Panc1 (cell line): Measurements from ENCODE around the gene DHX34. TPM values are rescaled to one million over a fixed set of nuclear protein-coding genes. Genes with fewer than 3 reads are reported as not detected.

Source experiments
- ATAC-seq: fragments of 200-7000 bp; cut with Tn5 transposase; 2 replicates; pipeline ENCODE4 v1.9.1; 2020; ENCODE audit warnings: mild to moderate bottlenecking, moderate library complexity
- BruUV-seq: library from RNA; stranded (reverse); fragments of 400-500 nt; replicated peaks from 2 replicates; lab custom pipeline; 2021; lab: Mats Ljungman, UMichigan
- CTCF ChIA-PET: fragments of 300-600 bp; sonication (Branson Sonifier 250); formaldehyde crosslinking; loops from one replicate; lab custom pipeline; 2022; ENCODE audit warnings: antibody characterized with exemption; lab: Charles Lee
- POLR2A ChIA-PET: fragments of 300-600 bp; sonication (Branson Sonifier 250); formaldehyde crosslinking; loops from one replicate; lab custom pipeline; 2022; ENCODE audit warnings: antibody characterized with exemption; lab: Charles Lee
- DNase-seq: peaks from one replicate; pipeline ENCODE4 v3.0.0-alpha.2; 2010; ENCODE audit warnings: low read depth, low spot score
- H3K27ac ChIP-seq: 2 replicates; pipeline ENCODE4 v1.5.1; 2011; ENCODE audit warnings: mild to moderate bottlenecking, low read length, inconsistent platforms
- H3K27me3 ChIP-seq: fragments of 200-500 bp; sonication (Bioruptor generic); 2 replicates; pipeline ENCODE4 v1.6.0; 2014; ENCODE audit warnings: low read length, inconsistent platforms; ENCODE audit not compliant: control insufficient read depth, insufficient read depth
- H3K36me3 ChIP-seq: fragments of 200-500 bp; sonication (Bioruptor generic); 2 replicates; pipeline ENCODE4 v1.5.1; 2014; ENCODE audit warnings: inconsistent platforms, mild to moderate bottlenecking, low read length, moderate library complexity; ENCODE audit not compliant: control insufficient read depth, insufficient read depth
- H3K4me1 ChIP-seq: 2 replicates; pipeline ENCODE4 v1.5.1; 2011; ENCODE audit warnings: inconsistent platforms, mild to moderate bottlenecking, low read length, moderate library complexity; ENCODE audit not compliant: control insufficient read depth, insufficient read depth
- H3K4me3 ChIP-seq, 2 experiments: 2 replicates each; pipeline ENCODE4 v1.5.1; 2011 to 2012; ENCODE audit warnings: low read depth in 2 of 2, low read length in 2 of 2, mild to moderate bottlenecking in 2 of 2, inconsistent platforms in 1 of 2, moderate library complexity in 1 of 2
- H3K9me3 ChIP-seq: fragments of 200-500 bp; sonication (Bioruptor generic); 2 replicates; pipeline ENCODE4 v1.5.1; 2014; ENCODE audit warnings: low read depth, mild to moderate bottlenecking, inconsistent platforms, low read length, moderate library complexity; ENCODE audit not compliant: control insufficient read depth, insufficient read depth
- CTCF ChIP-seq: fragments of 450-650 bp; IDR thresholded peaks from 2 replicates; pipeline ENCODE4 v1.5.1; 2017; ENCODE audit warnings: mild to moderate bottlenecking
- POLR2AphosphoS5 ChIP-seq: IDR thresholded peaks from 2 replicates; pipeline ENCODE4 v1.6.1; 2012; ENCODE audit warnings: mild to moderate bottlenecking, low read depth, low read length, moderate library complexity
- REST ChIP-seq, 2 experiments: IDR thresholded peaks; 2 replicates each; pipeline ENCODE4 v1.6.1; 2011 to 2012; ENCODE audit warnings: low read depth in 2 of 2, control low read depth in 1 of 2, low read length in 1 of 2, mild to moderate bottlenecking in 1 of 2, moderate library complexity in 1 of 2; ENCODE audit not compliant: insufficient read depth in 1 of 2
- SIN3A ChIP-seq: IDR thresholded peaks from 2 replicates; pipeline ENCODE4 v1.6.1; 2012; ENCODE audit warnings: low read depth, mild to moderate bottlenecking, low read length, moderate library complexity, borderline replicate concordance; ENCODE audit not compliant: insufficient read depth
- TCF7L2 ChIP-seq: IDR thresholded peaks from 2 replicates; pipeline ENCODE4 v1.6.1; 2011; ENCODE audit warnings: mild to moderate bottlenecking, low read depth, low read length, inconsistent platforms
- in situ Hi-C: cut with HindIII; loops from 2 replicates; pipeline ENCODE4 v1.10.0; 2016; ENCODE audit warnings: low sequenced_read_pairs, low pct_unique_long_range_greater_than_20kb
- intact Hi-C: fragments of 100-400 bp; cut with micrococcal nuclease; formaldehyde crosslinking; loops from one replicate; pipeline ENCODE4 v1.10.0; 2022; ENCODE audit not compliant: unreplicated experiment
- total RNA-seq: library from RNA; stranded (reverse); gene quantifications from one replicate; pipeline ENCODE4 v1.2.1, GENCODE V29; 2021; ENCODE audit not compliant: unreplicated experiment

Gene DHX34
- total RNA-seq, 1 experiment from 2014 or later = 29.2 TPM

GRCh38 chr19:47430041-47430802 lies 81.1 kb downstream of the DHX34 start:
- H3K27ac ChIP-seq = no peak overlapping the region
- DNase-seq (no peak), ATAC-seq (peak; percentile 44; the same call in 1 of the 2 replicates)
- no peaks in the 10 kb centered on the region for H3K27me3 ChIP-seq
- H3K4me3 ChIP-seq = no peak overlapping the region
- in situ Hi-C loops = no loop called here
- no TSS peak for BruUV-seq
- ChIA-PET CTCF (no interaction called here), POLR2A (no interaction called here)
- no peaks in the 10 kb centered on the region for H3K36me3 ChIP-seq
- TF ChIP-seq CTCF = peak; percentile 32
- 0 out of 4 replicates have a peak, but pooled peaks of 1 of the 2 experiments have one; percentile 42 for TF ChIP-seq REST (IDR thresholded peaks at IDR 0.05; ENCODE audit: insufficient read depth in 1 of 2, low read depth in 2 of 2, low read length in 1 of 2)
- TF ChIP-seq SIN3A = no peak
- no peak for TF ChIP-seq TCF7L2
- TF ChIP-seq POLR2AphosphoS5 = no peak
- peaks cover 7% of the 10 kb centered on the region for H3K4me1 ChIP-seq
- intact Hi-C loops = no loop called here
- H3K9me3 ChIP-seq = no peaks in the 10 kb centered on the region

- ChIA-PET POLR2A (no interaction called here), CTCF (interaction anchor here (1.0 to 1.3 kb wide), 2 partner anchors 41 to 83 kb away, joined by 3 read pairs; no protein-coding TSS in a partner anchor)
- Histone ChIP-seq H3K27me3 (no peaks in the 10 kb centered on the region), H3K9me3 (no peaks in the 10 kb centered on the region), H3K27ac (no peak overlapping the region), H3K36me3 (no peaks in the 10 kb centered on the region), H3K4me3 (no peak overlapping the region), H3K4me1 (peaks cover 7% of the 10 kb centered on the region)
- DNase-seq = no peak
- no TSS peak for BruUV-seq
- intact Hi-C loops = no loop called here
- ATAC-seq = no peak
- TF ChIP-seq POLR2AphosphoS5 = no peak
- no peak for TF ChIP-seq TCF7L2
- TF ChIP-seq CTCF = no peak
- TF ChIP-seq SIN3A = no peak
- no peak for TF ChIP-seq REST (IDR thresholded peaks at IDR 0.05; ENCODE audit: insufficient read depth in 1 of 2, low read depth in 2 of 2, low read length in 1 of 2)
- in situ Hi-C loops = no loop called here
These were observed 83.0 kb downstream of the DHX34 start for GRCh38 chr19:47432091-47432490.
